ENCODE data around the gene CORO2B.

The CORO2B gene, protein sequence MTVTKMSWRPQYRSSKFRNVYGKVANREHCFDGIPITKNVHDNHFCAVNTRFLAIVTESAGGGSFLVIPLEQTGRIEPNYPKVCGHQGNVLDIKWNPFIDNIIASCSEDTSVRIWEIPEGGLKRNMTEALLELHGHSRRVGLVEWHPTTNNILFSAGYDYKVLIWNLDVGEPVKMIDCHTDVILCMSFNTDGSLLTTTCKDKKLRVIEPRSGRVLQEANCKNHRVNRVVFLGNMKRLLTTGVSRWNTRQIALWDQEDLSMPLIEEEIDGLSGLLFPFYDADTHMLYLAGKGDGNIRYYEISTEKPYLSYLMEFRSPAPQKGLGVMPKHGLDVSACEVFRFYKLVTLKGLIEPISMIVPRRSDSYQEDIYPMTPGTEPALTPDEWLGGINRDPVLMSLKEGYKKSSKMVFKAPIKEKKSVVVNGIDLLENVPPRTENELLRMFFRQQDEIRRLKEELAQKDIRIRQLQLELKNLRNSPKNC

DNA sequence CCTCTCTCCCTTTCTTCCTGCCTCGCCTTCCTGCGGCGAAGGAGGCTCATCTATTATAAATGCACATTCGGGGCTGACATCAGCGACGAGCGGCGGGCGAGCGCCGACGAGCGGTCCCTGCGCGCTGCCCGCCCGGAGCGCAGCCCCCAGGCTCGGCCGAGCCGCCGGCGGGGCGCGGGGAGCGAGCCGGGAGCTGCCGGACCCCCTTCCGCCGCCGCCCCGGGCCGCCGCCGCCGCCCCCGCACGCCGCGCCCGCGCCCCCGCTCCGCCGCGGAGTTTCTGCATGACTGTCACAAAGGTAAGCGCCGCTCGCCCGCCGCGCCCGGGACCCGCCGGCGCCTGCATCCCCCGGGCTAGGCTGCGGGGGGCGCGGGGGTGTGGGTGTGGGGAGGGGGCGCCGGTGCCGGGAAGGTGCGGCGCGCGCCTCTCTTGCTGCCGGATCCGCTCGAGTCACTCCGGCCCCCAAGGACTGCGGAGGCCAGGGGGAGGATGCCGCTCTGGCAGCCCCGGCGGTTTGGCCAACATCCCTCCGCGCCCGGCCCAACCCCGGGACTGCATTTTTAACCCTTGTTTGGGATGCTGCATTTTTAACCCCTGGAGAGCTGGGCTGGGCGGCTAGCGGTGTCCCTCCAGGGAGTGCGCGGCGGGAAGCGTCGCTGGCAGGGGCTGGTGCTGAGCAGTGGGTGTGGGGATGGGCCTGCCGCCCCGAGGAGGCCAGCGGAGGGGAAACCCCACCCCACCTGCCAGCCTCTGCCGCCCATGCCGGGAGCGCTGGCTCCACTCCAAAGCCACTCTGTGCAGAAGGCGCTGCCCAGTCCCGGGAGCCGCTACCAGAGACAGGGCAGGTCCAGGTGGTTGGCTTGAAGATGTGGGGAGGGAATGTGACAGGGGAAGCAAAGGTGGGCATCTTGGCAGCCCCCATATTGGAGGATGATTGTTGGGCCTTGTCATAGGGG lies at the start of gene CORO2B:
Gene CORO2B (plus strand): TSS at position 14 of the 956 bp plus-strand sequence. CDS start 270 bp downstream, at position 284.
- peak; percentile 72 for DNase-seq

DNA sequence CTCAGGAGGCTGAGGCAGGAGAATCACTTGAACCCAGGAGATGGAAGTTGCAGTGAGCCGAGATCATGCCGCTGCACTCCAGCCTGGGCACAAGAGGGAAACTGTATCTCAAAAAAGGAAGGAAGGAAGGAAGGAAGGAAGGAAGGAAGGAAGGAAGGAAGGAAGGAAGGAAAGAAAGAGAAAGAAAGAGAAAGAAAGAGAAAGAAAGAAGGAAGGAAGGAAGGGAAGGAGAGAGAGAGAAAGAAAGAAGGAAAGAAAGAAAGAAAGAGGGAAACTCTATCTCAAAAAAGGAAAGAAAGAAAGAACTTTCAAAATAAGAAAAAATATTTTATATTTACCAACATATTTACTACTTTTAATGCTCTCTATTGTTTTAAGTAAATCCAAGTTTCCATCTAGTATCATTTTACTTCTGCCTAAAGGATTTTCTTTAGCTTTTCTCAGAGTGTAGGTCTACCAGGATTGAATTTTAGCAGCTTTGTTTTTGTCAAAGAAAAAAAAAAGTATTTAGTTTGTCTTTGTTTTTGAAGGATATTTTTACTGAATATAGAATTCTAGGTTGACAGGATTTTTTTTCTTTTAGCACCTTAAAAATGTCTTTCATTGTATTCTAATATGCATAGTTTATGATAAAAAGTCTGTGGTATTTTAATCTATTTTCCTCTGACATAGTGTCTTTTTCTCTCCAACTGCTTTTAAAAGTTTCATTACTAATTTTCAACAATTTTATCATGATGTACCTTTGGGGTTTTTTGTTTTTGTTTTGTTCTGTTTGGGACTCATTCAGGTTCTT lies 47.2 kb upstream of the CORO2B start:
- DNase-seq = no peak

DNA sequence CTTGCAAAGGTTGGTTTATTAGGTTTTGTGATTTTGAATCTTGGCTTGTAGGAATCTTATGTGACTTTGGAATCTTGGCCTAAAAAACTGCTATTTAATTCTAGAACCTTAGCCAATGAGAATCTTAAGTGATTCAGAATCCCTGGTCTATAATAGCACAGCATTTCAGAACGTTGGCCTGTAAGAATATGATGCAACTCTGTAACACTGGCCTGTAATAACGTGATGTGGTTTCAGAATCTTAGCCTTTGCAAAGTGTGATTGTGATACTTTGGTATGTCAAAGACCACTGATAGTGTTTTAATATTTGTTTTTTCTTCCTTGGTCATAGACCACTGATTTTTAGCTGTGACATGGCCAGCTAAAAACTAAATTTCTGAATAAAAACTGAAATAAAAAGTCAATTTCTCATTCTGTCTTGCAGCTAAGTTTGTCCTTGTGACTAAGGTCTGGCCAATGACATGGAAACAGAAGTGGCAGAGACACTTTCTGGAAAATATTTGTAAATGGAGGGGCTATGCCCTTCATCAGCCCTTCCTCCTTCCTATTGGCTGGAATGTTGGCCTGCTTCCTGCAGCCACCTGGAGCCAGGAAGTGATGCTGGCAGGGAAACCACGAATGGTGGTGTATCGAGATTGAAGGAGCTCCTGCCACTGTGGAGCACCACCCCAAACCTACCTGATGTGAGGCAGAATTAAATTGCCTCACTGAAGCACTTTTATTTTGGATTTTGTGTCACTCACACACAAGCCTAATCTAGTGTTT lies 42.3 kb upstream of the CORO2B start:
- DNase-seq = no peak

DNA sequence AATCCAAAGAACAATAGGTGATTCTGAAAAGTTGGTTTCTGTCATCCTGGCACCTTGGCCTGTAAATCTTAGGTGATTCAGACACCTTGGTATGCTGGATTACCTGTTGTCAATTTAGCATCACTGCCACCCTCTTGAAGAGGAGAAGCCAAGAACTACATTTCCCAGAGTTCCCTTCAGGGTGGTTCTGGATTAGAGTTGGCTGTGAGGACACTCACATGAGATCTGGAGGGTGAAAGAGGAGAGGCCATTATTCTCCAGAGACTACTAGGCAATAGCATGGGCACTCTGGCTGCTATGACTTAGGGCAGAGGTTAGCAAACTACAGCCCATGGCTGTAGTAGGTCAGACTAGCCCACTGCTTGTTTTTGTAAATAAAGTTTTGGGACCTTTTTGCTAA lies 41.7 kb upstream of the CORO2B start:
- no peak for DNase-seq

DNA sequence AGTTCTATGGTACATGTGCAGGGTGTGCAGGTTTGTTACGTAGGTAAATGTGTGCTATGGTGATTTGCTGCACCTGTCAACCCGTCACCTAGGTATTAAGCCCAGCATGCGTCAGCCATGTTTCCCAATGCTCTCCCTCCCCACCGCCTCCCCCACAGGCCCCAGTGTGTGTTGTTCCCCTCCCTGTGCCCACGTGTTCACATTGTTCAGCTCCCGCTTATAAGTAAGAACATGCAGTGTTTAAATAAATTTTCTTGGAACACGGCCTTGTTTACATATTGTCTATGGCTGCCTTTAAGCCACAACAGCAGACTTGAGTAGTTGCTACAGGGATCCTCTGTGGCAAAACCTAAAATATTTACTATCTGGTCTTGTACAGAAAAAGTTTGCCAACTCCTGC lies 41.3 kb upstream of the CORO2B start:
- no peak for DNase-seq

DNA sequence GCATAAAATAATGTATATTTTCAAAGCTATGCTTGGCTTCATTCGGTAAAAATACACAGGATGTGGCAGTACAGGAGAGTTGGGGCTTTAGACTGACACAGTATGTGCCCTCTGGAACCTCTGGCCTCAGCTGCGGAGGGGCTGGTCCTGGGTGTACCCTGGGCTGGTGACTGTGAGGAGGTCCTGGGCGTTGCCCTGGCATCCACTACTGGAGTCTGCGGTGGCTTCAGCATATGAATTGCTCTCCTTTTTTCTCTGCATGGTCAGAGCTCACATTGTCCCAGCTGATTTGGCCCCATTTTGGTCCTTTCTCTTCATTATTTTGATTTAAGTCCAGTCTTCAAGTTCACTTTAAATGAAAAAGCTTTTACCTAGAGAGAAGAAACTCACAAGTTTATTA lies 40.5 kb upstream of the CORO2B start:
- no peak for DNase-seq

DNA sequence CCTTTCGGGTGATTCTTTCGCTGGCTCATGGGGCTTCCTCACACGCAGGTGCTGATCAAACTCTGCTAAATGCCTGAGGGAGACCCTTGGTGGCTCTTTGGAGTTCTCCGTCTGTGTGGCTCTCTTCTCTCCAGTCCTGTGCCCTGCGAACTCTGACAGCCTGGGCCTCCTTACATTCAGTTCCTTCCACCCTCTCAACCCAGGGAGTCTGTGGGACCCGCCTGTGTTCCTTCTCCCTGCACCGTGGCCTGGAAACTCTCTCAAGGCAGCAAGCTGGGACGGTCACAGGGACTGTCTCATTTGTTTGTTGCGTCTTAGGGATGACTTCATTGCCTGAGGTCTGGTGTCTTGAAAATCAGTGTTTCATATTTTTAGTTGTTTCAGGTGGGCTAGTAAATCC lies 37.0 kb upstream of the CORO2B start:
- DNase-seq = no peak

DNA sequence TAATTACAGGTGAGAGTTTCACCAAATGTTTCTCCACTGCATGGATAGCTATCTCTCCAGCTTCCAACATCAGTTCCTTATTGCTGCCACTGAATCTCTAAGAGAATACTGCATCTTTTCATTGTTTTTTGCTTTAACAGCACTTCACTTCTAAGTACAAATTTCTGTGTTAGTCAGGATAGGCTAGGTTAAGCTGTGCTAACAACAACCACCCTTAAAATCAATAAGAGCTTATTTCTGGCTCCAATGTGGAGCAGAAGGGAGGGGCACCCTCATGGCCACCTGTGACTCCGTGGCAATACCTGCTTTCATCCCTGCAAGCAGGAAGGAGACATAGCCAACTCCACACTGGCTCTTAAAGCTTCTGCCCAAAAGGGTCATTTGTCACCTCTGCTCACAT lies 36.4 kb upstream of the CORO2B start:
- DNase-seq = no peak

DNA sequence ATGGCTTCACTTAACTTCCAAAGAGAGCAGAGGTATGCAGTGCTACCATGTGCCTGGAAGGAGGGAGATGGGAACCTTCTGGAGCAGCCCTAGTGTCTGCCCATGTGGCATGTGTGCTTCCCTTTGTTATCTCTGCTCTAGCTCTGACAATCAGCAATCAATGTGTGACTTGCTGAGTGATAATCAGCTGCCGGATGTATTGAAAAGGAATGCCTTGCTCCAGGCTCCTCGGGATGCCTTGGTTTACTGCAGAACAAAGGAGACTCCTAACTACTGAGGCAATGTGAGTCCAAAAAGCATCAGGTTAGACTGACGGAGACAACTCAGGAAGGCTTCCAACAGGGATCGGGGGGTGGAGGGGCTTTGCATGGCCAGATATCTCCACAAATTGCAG lies 36.0 kb upstream of the CORO2B start:
- DNase-seq = no peak

DNA sequence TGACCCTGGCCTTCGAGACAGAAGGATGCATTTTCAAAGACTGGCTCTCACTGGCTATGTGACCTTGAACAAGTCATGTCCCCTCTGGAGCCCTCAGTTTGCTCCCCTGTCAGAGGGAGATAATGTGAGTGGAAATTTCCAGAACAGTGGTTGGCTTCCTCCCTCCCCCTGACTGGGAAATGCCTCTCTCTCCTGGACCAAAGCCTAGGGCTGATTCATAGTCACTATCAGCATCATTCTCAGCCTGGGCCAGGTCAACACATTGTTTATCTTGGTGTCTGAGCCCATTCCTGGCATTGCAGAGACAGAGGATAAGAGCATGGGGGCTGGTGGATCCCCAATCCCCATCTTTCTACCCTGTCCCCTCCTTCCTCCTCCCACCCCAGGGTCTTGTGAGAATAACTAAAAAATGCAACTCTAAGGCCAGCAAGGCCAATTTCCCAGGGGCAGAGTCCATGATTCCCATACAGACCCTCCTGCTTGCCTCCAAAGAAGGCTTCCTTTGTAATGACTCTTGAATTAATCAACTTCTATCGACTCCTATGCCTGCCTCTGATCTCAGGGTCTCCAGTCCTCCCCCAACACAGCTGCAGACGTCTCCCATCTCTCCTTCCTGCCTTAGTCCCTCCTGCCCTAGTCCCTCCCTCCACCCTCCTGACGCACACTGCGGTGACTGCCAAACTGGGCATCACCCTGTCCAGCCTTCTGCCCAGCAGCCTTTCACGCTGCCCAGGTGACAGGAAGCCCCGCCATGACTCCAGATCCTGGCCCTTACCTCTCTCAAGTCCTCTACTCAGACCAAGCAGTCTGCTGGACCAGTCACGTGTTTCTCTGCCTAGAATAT lies 35.4 kb upstream of the CORO2B start:
- no peak for DNase-seq

DNA sequence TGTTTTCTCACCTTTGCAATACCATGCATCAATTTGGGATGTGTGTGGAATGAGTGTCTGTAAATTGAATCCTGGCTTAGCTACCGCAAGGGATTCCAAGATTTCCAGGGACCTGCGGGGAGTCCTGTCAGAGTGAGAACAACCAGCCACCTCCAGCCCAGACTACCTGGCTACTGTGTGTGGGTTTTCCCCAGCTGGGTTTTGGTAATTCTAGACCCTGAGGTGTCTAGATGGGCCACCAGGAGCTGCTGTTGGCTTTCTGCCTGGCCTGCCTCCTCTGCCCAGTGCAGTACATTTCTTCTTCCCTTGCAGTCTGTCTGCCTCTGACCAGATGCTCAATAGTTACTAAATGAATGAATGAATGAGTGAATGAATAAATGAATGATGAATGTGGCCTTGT lies 32.5 kb upstream of the CORO2B start:
- DNase-seq = no peak

DNA sequence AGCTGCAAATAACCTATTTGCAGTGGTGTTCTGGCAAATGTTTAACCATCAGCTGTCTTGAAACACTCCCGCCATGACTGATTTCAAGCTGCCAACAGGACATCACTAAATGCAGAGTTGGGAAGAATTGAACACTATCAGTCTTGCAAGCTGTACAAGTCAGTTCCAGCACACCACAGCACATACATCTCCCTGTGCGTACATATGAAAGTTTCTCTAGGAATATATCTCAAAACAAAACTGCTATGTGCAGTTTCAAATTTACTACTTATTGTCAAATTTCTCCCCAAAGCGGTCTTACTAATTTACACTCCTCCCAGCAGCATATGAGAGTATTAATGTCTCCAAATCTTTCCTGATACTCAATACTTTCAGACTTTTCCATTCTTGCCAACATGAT lies 30.4 kb upstream of the CORO2B start:
- DNase-seq = no peak

DNA sequence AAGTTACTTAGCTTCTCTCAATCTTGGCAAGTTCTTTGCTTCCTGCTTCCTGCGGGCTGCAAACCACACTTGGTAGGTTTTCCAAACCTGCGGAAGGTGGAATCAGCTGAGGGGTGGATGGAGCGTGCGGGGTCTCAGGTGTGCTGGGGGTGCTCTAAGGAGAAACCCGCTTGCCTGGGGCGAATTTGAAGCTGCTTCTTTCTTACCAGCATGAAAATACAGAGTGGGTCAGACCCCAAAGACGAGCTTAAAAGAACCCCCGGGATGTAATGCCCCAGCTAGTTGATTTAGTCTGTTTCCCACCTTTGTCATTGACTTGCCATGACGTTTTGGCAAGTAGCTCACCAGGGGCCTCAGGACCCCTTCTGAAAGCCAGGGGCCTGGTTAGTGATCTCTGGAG lies 28.8 kb upstream of the CORO2B start:
- DNase-seq = no peak

DNA sequence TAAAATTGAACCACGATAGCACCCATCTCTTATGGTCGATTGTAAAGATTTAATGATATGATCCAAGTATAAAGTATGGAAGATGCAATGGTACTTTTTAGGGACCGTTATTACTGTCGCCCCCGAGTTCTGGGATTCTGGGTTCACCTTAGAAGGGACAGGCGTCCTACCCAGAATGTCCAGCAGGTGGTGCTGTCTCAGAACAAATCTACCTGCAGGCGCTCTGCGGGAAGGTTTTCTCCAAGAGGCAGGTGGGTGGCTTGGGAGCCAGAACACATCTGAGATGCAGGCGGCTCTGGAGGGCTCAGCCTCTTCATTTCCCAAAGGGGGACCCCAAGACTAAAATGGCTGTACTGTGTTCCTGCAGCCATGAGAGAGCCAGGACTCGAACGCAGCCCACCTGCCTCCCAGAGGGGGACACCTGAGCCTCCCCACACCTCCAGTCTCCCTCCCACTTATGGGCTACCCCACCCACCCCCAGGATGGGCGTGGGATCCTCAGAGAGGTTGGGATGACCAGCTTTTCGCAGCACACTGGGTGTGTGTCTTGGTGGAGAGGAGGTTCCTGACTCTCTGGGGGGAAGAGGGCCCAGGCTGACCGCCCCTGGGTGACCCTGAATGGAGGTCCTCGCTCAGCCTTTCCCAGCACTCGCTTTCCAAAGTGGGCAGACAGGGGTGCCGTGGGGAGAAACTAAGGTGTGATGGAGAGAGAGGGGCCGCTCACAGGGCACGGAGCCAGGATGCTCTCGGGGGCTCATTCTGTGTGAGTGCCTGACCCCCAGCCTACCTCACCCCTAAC lies 28.1 kb upstream of the CORO2B start:
- peak; percentile 83 for DNase-seq

DNA sequence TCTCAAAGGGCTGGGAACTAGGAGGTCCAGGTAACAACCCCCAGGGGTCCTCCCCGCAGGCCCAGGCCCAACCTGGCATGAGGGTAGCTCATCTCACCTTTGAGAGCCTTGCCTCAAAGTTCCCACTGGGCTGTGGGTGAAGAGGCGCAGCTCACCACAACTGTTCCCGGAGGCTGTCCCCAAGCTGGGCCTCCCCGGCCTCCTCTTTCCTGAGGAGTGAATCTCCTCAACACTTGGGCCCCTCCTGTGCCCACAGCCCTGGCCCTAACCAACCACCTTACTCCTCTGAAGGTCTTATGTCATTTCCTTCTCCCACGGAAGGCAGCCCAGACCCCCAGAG lies 27.5 kb upstream of the CORO2B start:
- DNase-seq = no peak

DNA sequence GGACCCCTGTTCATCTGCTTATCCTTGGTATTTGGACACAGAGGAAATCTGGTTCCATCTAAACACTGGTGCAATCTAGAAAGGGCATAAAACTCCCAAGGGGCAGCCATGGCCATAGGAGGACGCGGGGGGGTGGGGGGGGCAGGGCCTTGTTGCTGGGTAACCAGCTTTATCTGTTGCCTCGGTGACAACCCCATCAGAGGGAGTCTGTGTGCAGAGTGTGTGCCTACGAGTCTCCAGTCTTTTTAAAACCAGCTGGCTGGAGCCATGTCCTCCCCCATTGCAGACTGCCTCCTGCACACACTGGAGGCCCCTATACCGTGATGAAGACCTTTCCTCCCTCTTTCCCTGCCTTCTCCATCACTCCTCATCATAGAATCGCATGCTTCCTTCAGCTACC lies 26.4 kb upstream of the CORO2B start:
- no peak for DNase-seq

DNA sequence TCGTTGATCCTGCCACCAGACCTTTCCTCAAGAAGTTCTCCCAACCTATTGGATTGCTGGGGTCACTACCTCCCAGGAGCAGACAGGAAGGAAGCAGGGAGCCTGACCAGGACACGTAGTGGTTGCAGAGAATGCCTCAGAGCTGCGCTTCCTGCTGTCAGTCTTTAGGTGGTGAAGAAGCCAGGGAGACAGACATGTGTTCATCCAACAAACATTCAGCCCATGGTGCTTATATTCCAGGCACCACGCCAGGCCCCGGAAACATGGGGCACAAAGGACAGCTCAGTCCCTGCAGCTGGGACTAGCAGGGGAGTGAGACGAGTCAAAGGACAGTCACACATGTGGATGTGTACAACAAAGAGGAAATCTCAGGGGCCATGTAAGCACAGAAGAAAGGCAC lies 26.0 kb upstream of the CORO2B start:
- no peak for DNase-seq

DNA sequence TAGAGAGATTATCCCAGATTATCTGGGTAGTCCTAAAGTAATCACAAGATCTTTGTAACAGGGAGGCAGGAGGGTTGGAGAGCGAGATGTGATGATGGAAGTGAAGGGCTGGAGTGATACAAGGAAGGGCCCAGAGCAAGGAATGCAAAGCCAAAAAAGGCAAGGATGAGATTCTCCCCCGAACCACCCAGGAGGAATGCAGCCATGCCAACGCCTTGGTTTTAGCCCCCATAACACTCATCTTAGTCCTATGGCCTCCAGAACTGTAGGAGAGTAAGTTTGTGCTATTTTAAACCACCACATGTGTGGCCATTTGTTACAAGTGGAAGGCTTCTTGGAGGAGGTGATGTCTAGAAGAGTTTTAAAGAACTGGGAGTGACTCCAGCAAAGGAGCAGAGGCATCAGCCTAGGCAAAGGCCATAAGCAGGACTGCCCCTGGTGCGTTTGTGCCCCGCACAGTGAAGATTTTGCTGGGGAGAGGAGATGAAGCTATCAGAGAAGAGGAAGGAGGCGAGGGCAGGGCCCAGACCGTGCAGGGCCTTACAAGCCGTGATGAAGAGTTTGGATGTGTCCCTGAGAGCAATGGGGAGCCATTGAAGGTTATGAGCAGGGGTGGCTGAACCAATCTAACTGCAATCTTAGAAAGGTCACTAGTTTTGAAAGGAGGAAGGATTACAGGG lies 25.3 kb upstream of the CORO2B start:
- no peak for DNase-seq

DNA sequence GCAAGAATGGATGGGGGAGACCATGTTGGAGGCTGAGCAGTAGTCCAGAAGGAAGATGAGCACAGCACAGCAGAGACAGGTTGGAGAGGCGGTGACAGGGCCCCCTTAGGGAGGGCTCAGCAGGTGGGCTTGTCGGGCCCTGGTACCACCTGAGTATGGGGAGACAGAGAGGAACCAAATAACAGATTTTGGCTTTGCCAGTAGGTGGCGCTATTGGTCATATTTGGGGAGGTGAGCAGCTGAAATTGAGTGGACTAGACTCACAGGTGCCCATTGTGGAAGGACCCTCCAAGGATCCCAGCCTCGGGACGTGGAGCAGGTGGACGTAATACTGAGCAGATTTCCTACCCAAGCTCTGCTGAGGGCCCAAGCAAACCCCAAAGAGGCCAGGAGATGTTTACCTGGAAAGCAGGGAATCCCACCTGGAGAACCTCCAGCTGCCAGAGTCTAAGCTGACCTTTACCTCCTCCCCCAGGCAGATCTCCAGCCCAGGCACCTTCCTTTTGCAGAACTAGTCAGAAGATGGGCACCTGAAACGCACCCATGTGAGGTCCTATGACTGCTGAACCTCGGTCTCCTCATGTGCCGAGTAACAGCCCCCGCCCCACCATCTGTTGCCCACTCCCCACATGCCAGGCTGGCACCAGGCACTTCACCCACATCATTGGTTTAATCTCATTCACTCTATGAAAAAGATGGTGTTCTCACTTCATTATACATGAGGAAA lies 24.6 kb upstream of the CORO2B start:
- peak; percentile 84 for DNase-seq
